GM21515 (cell line): ENCODE data around the gene ARFGAP3.

ENCODE experiments used
- ATAC-seq: cut with Tn5 transposase; IDR thresholded peaks from one replicate; pipeline ENCODE4 v1.9.1; 2021; ENCODE audit not compliant: unreplicated experiment

The ARFGAP3 gene

GRCh38 chr22:42856865-42857704 is at the start of gene ARFGAP3:
TSS of gene ARFGAP3 (minus strand) at chr22:42857273. CDS start at chr22:42857182, 91 bp downstream.
- ATAC-seq, result peak; percentile 74

- no peak for ATAC-seq
These were observed 48.7 kb upstream of the ARFGAP3 start for GRCh38 chr22:42905702-42906183.

GRCh38 chr22:42905217-42905616 is 48.1 kb upstream of the ARFGAP3 start:
- ATAC-seq, result no peak

- no peak for ATAC-seq
These were observed 47.0 kb upstream of the ARFGAP3 start for GRCh38 chr22:42904050-42904449.

GRCh38 chr22:42902875-42903510 is 45.9 kb upstream of the ARFGAP3 start:
- no peak for ATAC-seq

GRCh38 chr22:42901790-42902508 is 44.9 kb upstream of the ARFGAP3 start:
- ATAC-seq, result no peak

- ATAC-seq, result no peak
These were observed 40.9 kb upstream of the ARFGAP3 start for GRCh38 chr22:42897960-42898359.

- ATAC-seq, result no peak
These were observed 38.5 kb upstream of the ARFGAP3 start for GRCh38 chr22:42895541-42895981.

GRCh38 chr22:42895087-42895486 is 38.0 kb upstream of the ARFGAP3 start:
- ATAC-seq, result no peak

- ATAC-seq, result no peak
These were observed 36.5 kb upstream of the ARFGAP3 start for GRCh38 chr22:42893371-42894150.

GRCh38 chr22:42892571-42893316 is 35.7 kb upstream of the ARFGAP3 start:
- ATAC-seq, result no peak

GRCh38 chr22:42892156-42892555 is 35.1 kb upstream of the ARFGAP3 start:
- no peak for ATAC-seq

GRCh38 chr22:42891696-42892095 is 34.6 kb upstream of the ARFGAP3 start:
- no peak for ATAC-seq

- ATAC-seq, result no peak
These were observed 33.9 kb upstream of the ARFGAP3 start for GRCh38 chr22:42891008-42891407.

GRCh38 chr22:42889304-42889703 is 32.2 kb upstream of the ARFGAP3 start:
- peak; percentile 49 for ATAC-seq

- no peak for ATAC-seq
These were observed 30.7 kb upstream of the ARFGAP3 start for GRCh38 chr22:42887523-42888507.

- no peak for ATAC-seq
These were observed 30.0 kb upstream of the ARFGAP3 start for GRCh38 chr22:42887120-42887519.

GRCh38 chr22:42885446-42885845 is 28.4 kb upstream of the ARFGAP3 start:
- no peak for ATAC-seq
